Middle frontal gyrus (tissue), 1 donor: ENCODE measurements around the gene TEX19.
"Not testable (repeated sequence)": the region's sequence is repeated elsewhere in the genome, so short reads cannot be mapped to it uniquely, and the experiment has no call there.

ENCODE experiments used
- DNase-seq: peaks from one replicate; pipeline ENCODE4 v3.0.0-alpha.2; 2015; ENCODE audit warnings: low spot score; ENCODE audit errors: extremely low spot score

TEX19 gene

GRCh38 chr17:82375359-82376041, 16.5 kb downstream of the TEX19 start:
- DNase-seq: no peak

GRCh38 chr17:82376042-82376730, 17.1 kb downstream of the TEX19 start:
- no peak for DNase-seq

- DNase-seq: not testable (repeated sequence)
Measured at GRCh38 chr17:82377294-82377693, 18.2 kb downstream of the TEX19 start.

GRCh38 chr17:82377924-82378740, 19.1 kb downstream of the TEX19 start:
- DNase-seq: no peak

GRCh38 chr17:82378741-82379021, 19.6 kb downstream of the TEX19 start:
- DNase-seq: no peak

- DNase-seq: peak; percentile 8
Measured at GRCh38 chr17:82380860-82381702, 22.0 kb downstream of the TEX19 start.

- DNase-seq: not testable (repeated sequence)
Measured at GRCh38 chr17:82381703-82382009, 22.6 kb downstream of the TEX19 start.

GRCh38 chr17:82382220-82382932, 23.3 kb downstream of the TEX19 start:
- not testable (repeated sequence) for DNase-seq

GRCh38 chr17:82382933-82383255, 23.8 kb downstream of the TEX19 start:
- DNase-seq: no peak

- no peak for DNase-seq
Measured at GRCh38 chr17:82383411-82383810, 24.4 kb downstream of the TEX19 start.

GRCh38 chr17:82384051-82384729, 25.1 kb downstream of the TEX19 start:
- no peak for DNase-seq

GRCh38 chr17:82384730-82385481, 25.9 kb downstream of the TEX19 start:
- no peak for DNase-seq

GRCh38 chr17:82385559-82386254, 26.7 kb downstream of the TEX19 start:
- no peak for DNase-seq

GRCh38 chr17:82386255-82386831, 27.3 kb downstream of the TEX19 start:
- no peak for DNase-seq

- DNase-seq: no peak
Measured at GRCh38 chr17:82386881-82387704, 28.0 kb downstream of the TEX19 start.

GRCh38 chr17:82387705-82388106, 28.7 kb downstream of the TEX19 start:
- no peak for DNase-seq

GRCh38 chr17:82388223-82388921, 29.3 kb downstream of the TEX19 start:
- no peak for DNase-seq
